ENCODE results near the gene DNAH8.

The DNAH8 gene

GRCh38 chr6:38730140-38730862 is 15.2 kb downstream of the DNAH8 start:
- DNase-seq (ENCODE audit: low read depth in 1 of 2, low spot score in 1 of 2): no peak
- TF ChIP-seq JUND (IDR thresholded peaks at IDR 0.05; ENCODE audit: low read depth): no peak
- in situ Hi-C loops (cut with HindIII; ENCODE audit: low pct_unique_long_range_greater_than_20kb, low sequenced_read_pairs): no loop called here

DNA sequence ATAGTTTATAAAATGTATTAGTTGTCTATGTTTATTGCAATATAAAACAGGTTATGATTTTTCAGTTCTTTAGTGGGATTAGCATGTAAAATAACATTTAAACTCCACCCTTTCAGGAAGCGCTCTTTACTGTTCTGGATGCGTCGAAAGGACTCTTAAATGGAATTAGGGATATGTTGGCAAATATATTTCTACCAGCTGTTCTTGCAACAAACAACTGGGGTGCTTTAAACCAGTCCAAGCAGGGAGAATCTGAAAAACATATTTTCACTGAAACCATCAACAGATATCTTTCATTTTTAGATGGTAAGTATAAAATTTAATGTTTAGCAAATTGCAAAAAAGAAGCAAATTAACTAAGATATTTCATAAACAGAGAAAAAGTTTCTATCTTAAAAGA is 21.8 kb downstream of the DNAH8 start:
- no peak for TF ChIP-seq JUND (IDR thresholded peaks at IDR 0.05; ENCODE audit: low read depth)
- in situ Hi-C loops (cut with HindIII; ENCODE audit: low pct_unique_long_range_greater_than_20kb, low sequenced_read_pairs): no loop called here
- no peak for DNase-seq (ENCODE audit: low read depth in 1 of 2, low spot score in 1 of 2)

- DNase-seq (ENCODE audit: low read depth in 1 of 2, low spot score in 1 of 2): no peak
- TF ChIP-seq JUND (IDR thresholded peaks at IDR 0.05; ENCODE audit: low read depth): no peak
- in situ Hi-C loops (cut with HindIII; ENCODE audit: low pct_unique_long_range_greater_than_20kb, low sequenced_read_pairs): no loop called here
Observed at GRCh38 chr6:38738261-38738660, 23.1 kb downstream of the DNAH8 start.

GRCh38 chr6:38739532-38739931 is 24.4 kb downstream of the DNAH8 start:
- no peak for TF ChIP-seq JUND (IDR thresholded peaks at IDR 0.05; ENCODE audit: low read depth)

GRCh38 chr6:38749473-38749872 is 34.4 kb downstream of the DNAH8 start:
- in situ Hi-C loops (cut with HindIII; ENCODE audit: low pct_unique_long_range_greater_than_20kb, low sequenced_read_pairs): no loop called here
- no peak for TF ChIP-seq JUND (IDR thresholded peaks at IDR 0.05; ENCODE audit: low read depth)
- DNase-seq (ENCODE audit: low read depth in 1 of 2, low spot score in 1 of 2): no peak

More at GRCh38 chr6:38739532-38739931, 24.4 kb downstream of the DNAH8 start:
- in situ Hi-C loops (cut with HindIII; ENCODE audit: low pct_unique_long_range_greater_than_20kb, low sequenced_read_pairs): no loop called here
- no peak for DNase-seq (ENCODE audit: low read depth in 1 of 2, low spot score in 1 of 2)

- in situ Hi-C loops (cut with HindIII; ENCODE audit: low pct_unique_long_range_greater_than_20kb, low sequenced_read_pairs): no loop called here
- TF ChIP-seq JUND (IDR thresholded peaks at IDR 0.05; ENCODE audit: low read depth): no peak
- DNase-seq (ENCODE audit: low read depth in 1 of 2, low spot score in 1 of 2): no peak
Observed at GRCh38 chr6:38750968-38751615, 36.0 kb downstream of the DNAH8 start.

GRCh38 chr6:38753707-38754106 is 38.6 kb downstream of the DNAH8 start:
- no peak for DNase-seq (ENCODE audit: low read depth in 1 of 2, low spot score in 1 of 2)
- in situ Hi-C loops (cut with HindIII; ENCODE audit: low pct_unique_long_range_greater_than_20kb, low sequenced_read_pairs): no loop called here
- TF ChIP-seq JUND (IDR thresholded peaks at IDR 0.05; ENCODE audit: low read depth): no peak

DNA sequence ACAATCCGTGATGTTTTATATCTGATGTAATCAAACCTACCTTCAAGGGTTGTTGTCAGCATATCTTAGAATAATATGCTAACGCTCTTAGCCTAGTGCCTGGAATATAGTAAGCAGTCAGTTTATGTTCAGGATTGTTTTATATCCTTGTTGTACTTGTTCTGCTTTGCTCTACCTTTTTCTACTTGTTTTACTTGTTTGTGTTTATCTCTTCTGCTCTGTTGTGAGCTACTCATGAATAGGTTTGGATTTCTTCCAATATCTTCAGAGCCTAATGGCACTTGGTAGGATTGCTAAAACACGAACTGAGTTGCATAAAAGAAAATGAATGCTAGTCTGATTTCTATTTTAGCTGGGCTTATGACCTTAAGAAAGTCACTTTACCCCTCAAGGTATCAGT is 40.1 kb downstream of the DNAH8 start:
- in situ Hi-C loops (cut with HindIII; ENCODE audit: low pct_unique_long_range_greater_than_20kb, low sequenced_read_pairs): no loop called here
- DNase-seq (ENCODE audit: low read depth in 1 of 2, low spot score in 1 of 2): peak; percentile 11 to 71
- peak; percentile 67; the same call in 1 of the 2 replicates for TF ChIP-seq JUND (IDR thresholded peaks at IDR 0.05; ENCODE audit: low read depth)

- no peak for DNase-seq (ENCODE audit: low read depth in 1 of 2, low spot score in 1 of 2)
- in situ Hi-C loops (cut with HindIII; ENCODE audit: low pct_unique_long_range_greater_than_20kb, low sequenced_read_pairs): no loop called here
- no peak for TF ChIP-seq JUND (IDR thresholded peaks at IDR 0.05; ENCODE audit: low read depth)
Observed at GRCh38 chr6:38755874-38756273, 40.8 kb downstream of the DNAH8 start.

- DNase-seq (ENCODE audit: low read depth in 1 of 2, low spot score in 1 of 2): no peak
- no peak for TF ChIP-seq JUND (IDR thresholded peaks at IDR 0.05; ENCODE audit: low read depth)
- in situ Hi-C loops (cut with HindIII; ENCODE audit: low pct_unique_long_range_greater_than_20kb, low sequenced_read_pairs): no loop called here
Observed at GRCh38 chr6:38760097-38760496, 45.0 kb downstream of the DNAH8 start.

GRCh38 chr6:38762848-38763247 is 47.7 kb downstream of the DNAH8 start:
- in situ Hi-C loops (cut with HindIII; ENCODE audit: low pct_unique_long_range_greater_than_20kb, low sequenced_read_pairs): no loop called here
- no peak for DNase-seq (ENCODE audit: low read depth in 1 of 2, low spot score in 1 of 2)

DNA sequence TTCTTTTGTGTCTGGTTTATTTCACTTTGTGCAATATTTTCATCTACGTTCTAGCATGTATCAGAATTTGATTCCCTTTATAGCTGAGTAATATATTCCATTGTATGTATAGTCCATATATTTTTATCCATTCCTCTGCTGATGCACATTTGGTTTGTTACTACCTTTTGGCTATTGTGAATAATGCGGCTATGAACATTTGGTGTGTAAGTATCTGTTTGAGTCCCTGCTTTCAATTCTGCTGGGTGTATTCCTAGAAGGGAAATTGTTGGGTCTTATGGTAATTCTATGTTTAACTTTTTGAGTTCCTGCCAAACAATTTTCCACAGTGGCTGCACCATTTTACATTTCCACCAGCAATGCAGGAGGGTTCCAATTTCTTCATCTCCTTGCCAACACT is 52.4 kb downstream of the DNAH8 start:
- TF ChIP-seq JUND (IDR thresholded peaks at IDR 0.05; ENCODE audit: low read depth): no peak
- in situ Hi-C loops (cut with HindIII; ENCODE audit: low pct_unique_long_range_greater_than_20kb, low sequenced_read_pairs): no loop called here
- no peak for DNase-seq (ENCODE audit: low read depth in 1 of 2, low spot score in 1 of 2)

More at GRCh38 chr6:38762848-38763247, 47.7 kb downstream of the DNAH8 start:
- no peak for TF ChIP-seq JUND (IDR thresholded peaks at IDR 0.05; ENCODE audit: low read depth)

DNA sequence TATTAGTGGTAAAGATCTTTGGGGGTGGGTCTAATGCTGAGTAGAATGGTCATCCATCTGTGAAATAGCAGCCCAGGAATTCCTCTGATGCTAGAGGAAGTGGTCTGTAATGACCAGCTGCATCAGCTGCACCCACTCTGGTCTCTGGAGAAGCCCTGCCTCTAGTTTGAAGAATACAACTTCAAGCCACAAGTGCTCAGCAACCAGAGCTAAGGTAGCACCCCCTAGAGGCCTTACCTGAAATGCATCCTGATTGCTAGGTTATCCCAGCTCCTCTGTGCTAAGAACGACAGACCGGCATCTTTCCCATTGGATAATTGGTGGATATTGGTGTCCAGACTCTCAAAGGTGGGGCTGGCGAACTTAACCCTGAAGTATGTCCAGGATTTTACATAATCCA is 58.2 kb downstream of the DNAH8 start:
- peak in 1 of 2 experiments; percentile 50 for DNase-seq (ENCODE audit: low read depth in 1 of 2, low spot score in 1 of 2)
- TF ChIP-seq JUND (IDR thresholded peaks at IDR 0.05; ENCODE audit: low read depth): no peak
- in situ Hi-C loops (cut with HindIII; ENCODE audit: low pct_unique_long_range_greater_than_20kb, low sequenced_read_pairs): no loop called here
